ENCODE data around the gene NBL1.

- TF ChIP-seq, protein P1, sequence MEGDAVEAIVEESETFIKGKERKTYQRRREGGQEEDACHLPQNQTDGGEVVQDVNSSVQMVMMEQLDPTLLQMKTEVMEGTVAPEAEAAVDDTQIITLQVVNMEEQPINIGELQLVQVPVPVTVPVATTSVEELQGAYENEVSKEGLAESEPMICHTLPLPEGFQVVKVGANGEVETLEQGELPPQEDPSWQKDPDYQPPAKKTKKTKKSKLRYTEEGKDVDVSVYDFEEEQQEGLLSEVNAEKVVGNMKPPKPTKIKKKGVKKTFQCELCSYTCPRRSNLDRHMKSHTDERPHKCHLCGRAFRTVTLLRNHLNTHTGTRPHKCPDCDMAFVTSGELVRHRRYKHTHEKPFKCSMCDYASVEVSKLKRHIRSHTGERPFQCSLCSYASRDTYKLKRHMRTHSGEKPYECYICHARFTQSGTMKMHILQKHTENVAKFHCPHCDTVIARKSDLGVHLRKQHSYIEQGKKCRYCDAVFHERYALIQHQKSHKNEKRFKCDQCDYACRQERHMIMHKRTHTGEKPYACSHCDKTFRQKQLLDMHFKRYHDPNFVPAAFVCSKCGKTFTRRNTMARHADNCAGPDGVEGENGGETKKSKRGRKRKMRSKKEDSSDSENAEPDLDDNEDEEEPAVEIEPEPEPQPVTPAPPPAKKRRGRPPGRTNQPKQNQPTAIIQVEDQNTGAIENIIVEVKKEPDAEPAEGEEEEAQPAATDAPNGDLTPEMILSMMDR (conservative IDR thresholded peaks at IDR 0.05 in 1 of 2, IDR thresholded peaks at IDR 0.05 in 1 of 2; ENCODE audit: low read depth in 1 of 2, low read length in 2 of 2) = no peak
- TF ChIP-seq EZH2 (IDR thresholded peaks at IDR 0.05; ENCODE audit: low read length, missing control alignments) = no peak
These were observed 61.4 kb downstream of the NBL1 start for GRCh38 chr1:19705464-19705863.

All from fibroblast of lung (primary cell).